Measurements from ENCODE around the gene HMCN1. TPM values are rescaled to one million over a fixed set of nuclear protein-coding genes. Genes with fewer than 3 reads are reported as not detected.
"Not testable (repeated sequence)": the region's sequence is repeated elsewhere in the genome, so short reads cannot be mapped to it uniquely, and the experiment has no call there.

HMCN1 gene
- total RNA-seq, 6 experiments from 2014 or later = 4.7 to 7.5 (median 5.7) TPM

DNA sequence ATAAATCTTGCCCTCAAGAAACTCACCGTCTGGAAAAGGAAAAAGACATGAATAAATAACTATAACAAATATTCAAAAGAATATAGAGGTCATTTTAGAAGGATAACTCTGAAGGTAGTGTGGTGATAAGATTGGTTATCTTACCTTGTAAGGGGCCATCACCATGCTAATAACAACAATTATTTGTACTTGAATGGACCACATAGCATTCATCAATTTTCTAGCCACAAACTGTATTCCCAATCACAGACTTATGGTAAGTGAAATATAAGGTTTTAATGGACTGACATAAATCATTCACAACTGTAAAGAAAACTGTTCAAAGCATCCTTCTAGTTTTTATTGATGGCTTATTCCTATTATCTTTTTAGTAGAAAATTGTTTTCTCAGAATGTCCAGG, 57.8 kb downstream of the HMCN1 start:
- DNase-seq = no peak
- no peaks in the 10 kb centered on the region for H3K9me3 ChIP-seq
- WGBS (ENCODE audit: insufficient coverage, low coverage, low lambda C conversion rate, missing lambda C conversion rate) = 64% methylated on average over 1 of the region's 1 CpG
- H3K4me1 ChIP-seq = no peaks in the 10 kb centered on the region
- H3K27ac ChIP-seq = no peak overlapping the region
- ATAC-seq = no peak
- H3K4me3 ChIP-seq = no peak overlapping the region
- intact Hi-C loops (cut with DNase I) = no loop called here
- no peaks in the 10 kb centered on the region for H3K36me3 ChIP-seq
- TF ChIP-seq, protein P1, sequence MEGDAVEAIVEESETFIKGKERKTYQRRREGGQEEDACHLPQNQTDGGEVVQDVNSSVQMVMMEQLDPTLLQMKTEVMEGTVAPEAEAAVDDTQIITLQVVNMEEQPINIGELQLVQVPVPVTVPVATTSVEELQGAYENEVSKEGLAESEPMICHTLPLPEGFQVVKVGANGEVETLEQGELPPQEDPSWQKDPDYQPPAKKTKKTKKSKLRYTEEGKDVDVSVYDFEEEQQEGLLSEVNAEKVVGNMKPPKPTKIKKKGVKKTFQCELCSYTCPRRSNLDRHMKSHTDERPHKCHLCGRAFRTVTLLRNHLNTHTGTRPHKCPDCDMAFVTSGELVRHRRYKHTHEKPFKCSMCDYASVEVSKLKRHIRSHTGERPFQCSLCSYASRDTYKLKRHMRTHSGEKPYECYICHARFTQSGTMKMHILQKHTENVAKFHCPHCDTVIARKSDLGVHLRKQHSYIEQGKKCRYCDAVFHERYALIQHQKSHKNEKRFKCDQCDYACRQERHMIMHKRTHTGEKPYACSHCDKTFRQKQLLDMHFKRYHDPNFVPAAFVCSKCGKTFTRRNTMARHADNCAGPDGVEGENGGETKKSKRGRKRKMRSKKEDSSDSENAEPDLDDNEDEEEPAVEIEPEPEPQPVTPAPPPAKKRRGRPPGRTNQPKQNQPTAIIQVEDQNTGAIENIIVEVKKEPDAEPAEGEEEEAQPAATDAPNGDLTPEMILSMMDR (IDR thresholded peaks at IDR 0.05) = no peak
- no peaks in the 10 kb centered on the region for H3K27me3 ChIP-seq

DNA sequence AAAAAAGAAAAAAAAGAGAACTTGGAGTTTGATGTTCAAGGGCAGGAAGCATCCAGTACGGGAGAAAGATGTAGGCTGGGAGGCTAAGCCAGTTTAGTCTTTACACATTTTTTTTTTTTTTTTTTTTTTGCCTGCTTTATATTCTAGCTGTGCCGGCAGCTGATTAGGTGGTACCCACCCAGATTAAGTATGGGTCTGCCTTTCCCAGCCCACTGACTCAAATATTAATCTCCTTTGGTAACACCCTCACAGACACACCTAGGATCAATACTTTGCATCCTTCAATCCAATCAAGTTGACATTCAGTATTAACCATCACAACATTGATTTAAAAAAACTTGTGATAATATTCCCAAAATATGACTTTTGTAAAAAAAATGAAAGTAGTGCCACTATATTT, 60.3 kb downstream of the HMCN1 start:
- H3K36me3 ChIP-seq; H3K4me3 ChIP-seq; DNase-seq; H3K27ac ChIP-seq; intact Hi-C loops (cut with DNase I); H3K9me3 ChIP-seq; H3K27me3 ChIP-seq; ATAC-seq; H3K4me1 ChIP-seq: not testable (repeated sequence)
- 58% methylated on average over 2 of the region's 2 CpGs for WGBS (ENCODE audit: insufficient coverage, low coverage, low lambda C conversion rate, missing lambda C conversion rate)

DNA sequence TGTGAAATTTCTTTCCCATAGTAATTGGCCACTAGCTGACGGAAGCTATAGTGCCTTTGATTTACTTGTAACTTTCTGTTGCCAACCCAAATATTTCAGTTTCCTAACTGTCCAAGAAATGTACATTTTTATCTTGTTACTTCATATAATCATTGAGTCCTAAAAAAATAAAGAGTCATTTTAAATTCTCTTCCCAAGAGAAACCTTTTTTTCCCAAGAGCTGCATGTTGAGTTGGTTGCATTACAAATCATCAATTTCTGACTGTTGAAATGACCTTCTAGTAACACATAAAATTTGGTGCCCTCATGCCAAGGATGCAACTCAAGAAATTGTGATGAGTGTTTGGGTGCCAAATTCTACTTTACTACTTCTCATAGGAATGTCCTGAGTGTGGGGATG, 61.0 kb downstream of the HMCN1 start:
- TF ChIP-seq, protein P1 (IDR thresholded peaks at IDR 0.05) = no peak
- no peak for TF ChIP-seq POLR2A (IDR thresholded peaks at IDR 0.05)
- intact Hi-C loops (cut with DNase I) = no loop called here
- 73% methylated on average over 1 of the region's 1 CpG for WGBS (ENCODE audit: insufficient coverage, low coverage, low lambda C conversion rate, missing lambda C conversion rate)
- H3K36me3 ChIP-seq = no peaks in the 10 kb centered on the region
- no peak overlapping the region for H3K27ac ChIP-seq
- no peak for ATAC-seq
- H3K9me3 ChIP-seq = no peaks in the 10 kb centered on the region
- no peak for DNase-seq
- H3K4me1 ChIP-seq = no peaks in the 10 kb centered on the region
- H3K4me3 ChIP-seq = no peak overlapping the region
- H3K27me3 ChIP-seq = no peaks in the 10 kb centered on the region

DNA sequence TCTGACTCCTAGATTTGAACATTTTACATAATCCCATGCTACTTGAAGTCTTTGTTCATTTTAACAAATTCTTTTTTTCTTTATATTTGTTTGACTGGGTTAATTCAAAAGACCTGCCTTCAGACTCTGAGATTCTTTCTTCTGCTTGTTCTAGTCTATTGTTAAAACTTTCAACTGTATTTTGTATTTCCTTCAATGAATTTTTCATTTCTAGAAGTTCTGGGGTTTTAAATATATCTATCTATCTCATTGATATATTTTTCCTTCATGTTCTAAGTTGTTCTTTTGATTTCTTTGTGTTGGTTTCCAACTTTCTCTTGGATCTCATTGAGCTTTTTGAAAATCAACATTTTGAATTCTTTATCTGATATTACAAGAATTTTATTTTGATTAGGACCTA, 64.3 kb downstream of the HMCN1 start:
- intact Hi-C loops (cut with DNase I) = no loop called here
- Histone ChIP-seq H3K36me3 (no peaks in the 10 kb centered on the region), H3K27ac (no peak overlapping the region), H3K9me3 (no peaks in the 10 kb centered on the region), H3K4me1 (no peaks in the 10 kb centered on the region), H3K27me3 (no peaks in the 10 kb centered on the region), H3K4me3 (no peak overlapping the region)
- TF ChIP-seq, protein P1 (IDR thresholded peaks at IDR 0.05) = no peak
- TF ChIP-seq POLR2A (IDR thresholded peaks at IDR 0.05) = no peak
- no peak for ATAC-seq
- DNase-seq = no peak

DNA sequence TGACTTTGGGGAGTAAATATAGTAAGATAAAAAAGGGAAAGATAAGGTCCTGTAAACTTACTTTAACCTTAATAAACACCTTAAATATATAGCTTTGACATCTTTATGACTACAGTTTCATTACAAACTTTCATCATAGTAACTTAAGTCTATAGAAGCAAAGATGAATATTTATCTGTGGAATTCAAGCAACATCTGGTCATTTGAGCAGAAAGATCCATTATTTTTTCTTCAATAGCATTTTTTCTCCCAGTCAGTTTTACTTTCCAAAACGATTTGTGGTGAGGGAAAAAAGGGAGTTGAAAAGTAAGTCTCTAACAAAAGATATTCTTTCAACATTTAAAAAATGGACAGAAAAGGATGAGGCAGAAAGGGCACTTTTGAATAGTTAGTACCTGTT, 69.0 kb downstream of the HMCN1 start:
- Histone ChIP-seq H3K9me3 (no peaks in the 10 kb centered on the region), H3K27me3 (no peaks in the 10 kb centered on the region), H3K4me3 (no peak overlapping the region), H3K27ac (no peak overlapping the region), H3K4me1 (no peaks in the 10 kb centered on the region), H3K36me3 (no peaks in the 10 kb centered on the region)
- intact Hi-C loops (cut with DNase I) = no loop called here
- 4% methylated on average over 1 of the region's 1 CpG for WGBS (ENCODE audit: insufficient coverage, low coverage, low lambda C conversion rate, missing lambda C conversion rate)
- DNase-seq (no peak), ATAC-seq (no peak)
- TF ChIP-seq POLR2A (IDR thresholded peaks at IDR 0.05) = no peak
- TF ChIP-seq, protein P1 (IDR thresholded peaks at IDR 0.05) = no peak

Data from right lobe of liver (tissue), 6 donors.